ENCODE results near the gene KIF26A. TPM values are rescaled to one million over a fixed set of nuclear protein-coding genes. Genes with fewer than 3 reads are reported as not detected.
A peak's percentile ranks its signal among the peaks of the same experiment; 100 is the strongest.

Gene KIF26A
- total RNA-seq, 4 donors from 2014 or later = 0.53 to 5.8 (median 1.6) TPM

DNA sequence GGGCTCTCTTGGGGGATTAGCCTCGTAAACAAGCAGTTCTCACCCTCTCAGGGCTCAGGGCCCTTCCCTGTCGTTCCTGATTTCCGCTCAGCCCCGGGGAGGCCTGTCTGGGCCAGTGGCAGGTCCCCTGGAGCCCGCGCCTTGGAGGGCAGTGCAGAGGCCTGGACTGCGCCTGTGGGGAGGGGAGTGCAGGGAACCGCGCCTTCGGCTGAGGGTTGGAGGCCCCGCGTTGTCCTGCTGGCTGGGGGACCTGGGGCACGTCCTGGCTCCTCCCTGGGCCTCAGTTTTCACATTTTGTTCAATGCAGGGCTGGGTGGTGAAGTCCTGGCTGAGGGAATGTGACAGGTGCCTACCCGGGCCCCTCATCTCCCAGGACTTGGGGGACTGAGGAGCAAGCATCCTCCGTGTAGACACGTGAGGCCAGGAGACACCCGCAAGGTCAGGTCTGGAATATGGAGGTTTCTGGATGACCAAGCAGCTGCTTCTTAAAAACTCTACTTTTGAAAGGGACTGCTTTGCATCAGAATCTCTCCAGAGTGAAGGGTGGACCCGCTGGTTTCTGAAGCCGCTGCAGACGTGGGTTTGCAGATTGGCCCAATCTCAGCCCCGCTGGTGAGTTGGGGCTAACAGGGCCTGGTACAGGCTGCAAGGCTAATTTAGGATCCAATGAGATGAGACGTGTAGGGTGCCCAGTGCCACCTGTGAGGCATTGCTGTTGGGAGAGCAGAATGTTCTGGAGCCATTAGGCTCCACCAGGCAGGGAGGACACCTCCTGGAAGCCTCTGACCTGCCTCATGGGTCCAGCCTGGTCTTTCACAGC, 80.2 kb downstream of the KIF26A start:
- Histone ChIP-seq H3K4me3 (no peak overlapping the region), H3K27me3 (no peaks in the 10 kb centered on the region), H3K4me1 (peaks cover 0 to 6% (median 0%) of the 10 kb centered on the region in 4 donors), H3K36me3 (no peaks in the 10 kb centered on the region), H3K27ac (no peak overlapping the region), H3K9me3 (no peaks in the 10 kb centered on the region)
- no peak for TF ChIP-seq POLR2A (IDR thresholded peaks at IDR 0.05)
- TF ChIP-seq, protein P1, sequence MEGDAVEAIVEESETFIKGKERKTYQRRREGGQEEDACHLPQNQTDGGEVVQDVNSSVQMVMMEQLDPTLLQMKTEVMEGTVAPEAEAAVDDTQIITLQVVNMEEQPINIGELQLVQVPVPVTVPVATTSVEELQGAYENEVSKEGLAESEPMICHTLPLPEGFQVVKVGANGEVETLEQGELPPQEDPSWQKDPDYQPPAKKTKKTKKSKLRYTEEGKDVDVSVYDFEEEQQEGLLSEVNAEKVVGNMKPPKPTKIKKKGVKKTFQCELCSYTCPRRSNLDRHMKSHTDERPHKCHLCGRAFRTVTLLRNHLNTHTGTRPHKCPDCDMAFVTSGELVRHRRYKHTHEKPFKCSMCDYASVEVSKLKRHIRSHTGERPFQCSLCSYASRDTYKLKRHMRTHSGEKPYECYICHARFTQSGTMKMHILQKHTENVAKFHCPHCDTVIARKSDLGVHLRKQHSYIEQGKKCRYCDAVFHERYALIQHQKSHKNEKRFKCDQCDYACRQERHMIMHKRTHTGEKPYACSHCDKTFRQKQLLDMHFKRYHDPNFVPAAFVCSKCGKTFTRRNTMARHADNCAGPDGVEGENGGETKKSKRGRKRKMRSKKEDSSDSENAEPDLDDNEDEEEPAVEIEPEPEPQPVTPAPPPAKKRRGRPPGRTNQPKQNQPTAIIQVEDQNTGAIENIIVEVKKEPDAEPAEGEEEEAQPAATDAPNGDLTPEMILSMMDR (IDR thresholded peaks at IDR 0.05) = no peak
- peak in 1 of 3 donors; percentile 45 for DNase-seq

DNA sequence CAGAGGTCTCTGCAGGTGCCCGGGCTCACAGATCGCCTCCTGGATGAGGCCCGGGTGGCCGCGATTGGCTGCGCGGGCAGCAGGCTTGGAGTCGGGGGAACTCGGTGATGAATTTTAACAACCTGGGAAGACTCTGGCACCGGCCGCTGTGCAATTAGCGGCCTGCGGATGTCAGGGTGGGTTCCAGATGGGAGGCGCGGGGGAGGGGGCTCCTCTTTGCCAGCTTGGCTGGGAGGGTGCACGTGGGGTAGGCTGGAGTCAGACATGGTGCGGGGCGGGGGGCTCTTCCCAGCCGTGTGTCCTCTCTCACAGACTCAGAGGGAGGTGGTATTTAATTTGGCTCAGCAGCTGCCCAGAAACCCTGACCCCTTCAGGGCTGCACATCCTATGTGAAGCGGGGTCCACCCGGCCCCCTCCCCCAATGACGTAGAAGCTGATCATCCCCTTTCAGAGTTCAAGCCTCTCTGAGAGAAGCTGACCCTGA, 81.4 kb downstream of the KIF26A start:
- no peak overlapping the region for H3K27ac ChIP-seq
- H3K4me1 ChIP-seq = peaks cover 0 to 18% (median 0%) of the 10 kb centered on the region in 4 donors
- no peak overlapping the region for H3K4me3 ChIP-seq
- H3K27me3 ChIP-seq = no peaks in the 10 kb centered on the region
- TF ChIP-seq, protein P1 (IDR thresholded peaks at IDR 0.05) = no peak
- TF ChIP-seq POLR2A (IDR thresholded peaks at IDR 0.05) = no peak
- peak in 1 of 3 donors; percentile 28 for DNase-seq
- H3K9me3 ChIP-seq = no peaks in the 10 kb centered on the region
- H3K36me3 ChIP-seq = no peaks in the 10 kb centered on the region

DNA sequence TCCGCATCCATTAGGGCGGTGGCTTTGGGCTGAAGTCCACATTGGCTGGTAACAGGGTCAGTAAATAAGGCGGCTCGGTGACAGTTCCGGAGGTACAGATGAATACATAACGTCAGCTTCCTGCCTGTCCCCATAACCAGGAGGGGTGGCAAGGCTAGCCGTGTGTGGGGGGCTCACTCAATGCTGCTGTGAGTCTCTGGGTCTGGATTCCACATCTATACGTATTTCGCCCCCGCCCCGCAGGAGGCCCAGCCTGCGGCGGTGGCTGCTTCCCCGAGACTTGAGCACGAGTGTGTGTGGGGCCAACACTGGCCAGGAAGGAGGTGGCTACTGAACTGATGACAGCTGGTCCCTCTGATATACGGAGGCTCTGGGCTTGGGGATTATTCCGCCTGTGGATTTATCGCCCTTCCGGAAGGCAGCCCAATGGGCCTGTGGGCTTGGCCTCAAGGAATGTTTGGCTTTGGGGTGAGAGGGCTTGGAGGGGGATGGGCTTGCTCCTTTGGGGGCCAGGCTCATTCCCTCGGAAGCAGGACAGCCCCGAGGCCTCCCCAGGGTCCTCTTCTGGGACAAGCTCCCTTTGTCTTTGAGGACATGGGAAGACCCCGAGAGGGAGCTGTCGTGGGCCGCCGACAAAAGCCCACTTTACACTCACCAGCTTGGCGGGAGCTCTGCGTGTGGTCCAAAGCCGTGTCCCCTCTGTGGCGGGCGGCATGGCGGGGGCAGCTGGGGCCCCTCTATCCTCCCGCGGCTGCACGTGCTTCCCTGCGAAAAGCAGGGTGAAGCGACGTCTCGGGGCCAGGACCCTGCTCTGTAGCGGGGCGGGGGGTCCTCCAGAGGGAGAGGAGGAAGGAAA, 82.1 kb downstream of the KIF26A start:
- Histone ChIP-seq H3K9me3 (no peaks in the 10 kb centered on the region), H3K36me3 (no peaks in the 10 kb centered on the region), H3K27me3 (no peaks in the 10 kb centered on the region), H3K4me1 (peaks cover 0 to 20% (median 0%) of the 10 kb centered on the region in 4 donors), H3K27ac (no peak overlapping the region), H3K4me3 (no peak overlapping the region)
- peak in 1 of 3 donors; percentile 43 for DNase-seq
- no peak for TF ChIP-seq POLR2A (IDR thresholded peaks at IDR 0.05)
- TF ChIP-seq, protein P1 (IDR thresholded peaks at IDR 0.05) = no peak

DNA sequence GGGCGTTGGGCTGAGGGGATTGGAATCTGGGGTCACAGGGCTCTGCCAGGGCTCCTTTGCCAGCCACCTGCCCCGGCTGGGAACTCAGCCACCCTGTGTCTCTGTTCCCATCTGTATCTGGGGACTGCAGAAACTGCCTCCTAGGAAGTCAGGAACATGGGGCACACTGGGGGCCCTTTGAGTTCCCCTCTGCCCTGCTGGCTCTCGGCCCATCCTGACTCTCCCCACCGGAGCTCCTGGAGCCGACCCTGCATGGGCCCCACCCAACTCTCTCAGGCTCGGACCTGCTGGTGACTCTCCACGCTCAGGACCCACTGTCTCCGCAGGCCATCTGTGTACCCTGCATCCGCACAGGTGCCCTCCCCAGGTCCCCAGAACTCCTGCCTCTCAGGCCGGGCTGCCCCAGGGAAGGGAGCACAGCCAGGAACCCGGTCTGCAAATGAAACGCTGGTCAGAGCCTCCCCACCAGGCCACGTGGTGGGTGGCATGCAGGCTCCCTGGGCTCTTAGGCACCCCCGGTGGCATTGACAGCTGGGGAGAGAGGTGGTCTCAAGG, 82.8 kb downstream of the KIF26A start:
- H3K27ac ChIP-seq = no peak overlapping the region
- peaks cover 0 to 22% (median under 1%) of the 10 kb centered on the region in 4 donors for H3K4me1 ChIP-seq
- peak in 1 of 3 donors; percentile 41 for DNase-seq
- H3K4me3 ChIP-seq = no peak overlapping the region
- H3K36me3 ChIP-seq = no peaks in the 10 kb centered on the region
- TF ChIP-seq POLR2A (IDR thresholded peaks at IDR 0.05) = no peak
- TF ChIP-seq, protein P1 (IDR thresholded peaks at IDR 0.05) = no peak
- no peaks in the 10 kb centered on the region for H3K9me3 ChIP-seq
- H3K27me3 ChIP-seq = no peaks in the 10 kb centered on the region

DNA sequence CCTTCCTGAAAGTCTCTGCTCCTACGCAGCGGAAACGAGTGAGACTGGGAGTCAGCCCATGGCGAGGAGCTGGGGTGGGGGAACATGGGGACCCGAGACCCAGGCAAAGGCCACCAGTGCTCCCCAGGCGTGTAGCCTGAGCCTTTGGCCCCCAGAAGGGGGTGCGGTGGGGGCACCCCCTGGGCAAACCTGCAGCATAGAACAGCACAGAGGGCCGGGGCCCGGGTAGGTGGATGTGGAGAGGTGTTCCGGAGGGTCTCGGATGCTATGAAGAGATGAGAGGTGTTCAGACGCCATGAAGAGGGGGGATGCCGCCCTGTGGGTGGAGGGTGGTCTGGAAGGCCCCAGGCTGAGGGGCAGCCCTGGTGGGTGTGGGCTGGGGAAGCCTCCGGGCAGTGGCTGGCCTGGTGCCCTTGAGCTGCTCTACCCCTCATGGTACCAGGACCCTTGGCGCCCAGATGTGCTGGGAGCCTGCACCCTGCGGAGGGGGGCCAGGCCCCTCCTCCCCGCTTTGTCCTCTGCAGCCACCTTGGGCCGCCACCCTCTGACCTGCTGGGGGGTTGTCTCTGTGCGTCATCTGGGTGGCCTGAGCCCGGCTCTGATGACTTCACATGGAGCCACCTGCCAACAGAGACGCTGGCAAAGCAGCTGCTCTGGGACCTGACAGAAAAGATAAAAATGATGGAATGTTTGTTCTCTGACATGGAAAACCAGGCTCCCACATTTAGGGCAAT, 83.4 kb downstream of the KIF26A start:
- Histone ChIP-seq H3K27ac (no peak overlapping the region), H3K4me1 (peaks cover 0 to 29% (median 2%) of the 10 kb centered on the region in 4 donors), H3K27me3 (no peaks in the 10 kb centered on the region), H3K9me3 (no peaks in the 10 kb centered on the region), H3K4me3 (no peak overlapping the region), H3K36me3 (no peaks in the 10 kb centered on the region)
- DNase-seq = peak in 1 of 3 donors; percentile 39
- no peak for TF ChIP-seq POLR2A (IDR thresholded peaks at IDR 0.05)
- TF ChIP-seq, protein P1 (IDR thresholded peaks at IDR 0.05) = no peak
